Suprapubic skin (tissue), 4 donors: ENCODE data around the gene EFNA2. TPM values are rescaled to one million over a fixed set of nuclear protein-coding genes. Genes with fewer than 3 reads are reported as not detected.
"Not testable (repeated sequence)": the region's sequence is repeated elsewhere in the genome, so short reads cannot be mapped to it uniquely, and the experiment has no call there.

Experiments used
- DNase-seq, 2 donors: peaks; one replicate each; pipeline ENCODE4 v3.0.0-alpha.2; 2019; ENCODE audit warnings: low spot score in 2 of 2
- H3K27ac ChIP-seq: fragments of 200-600 bp; sonication (generic); one replicate; pipeline ENCODE4 v1.5.1; 2019
- H3K27me3 ChIP-seq: fragments of 200-600 bp; sonication (generic); one replicate; pipeline ENCODE4 v1.5.1; 2019
- H3K36me3 ChIP-seq: fragments of 200-600 bp; sonication (generic); one replicate; pipeline ENCODE4 v1.5.1; 2019
- H3K4me1 ChIP-seq: fragments of 200-600 bp; sonication (generic); one replicate; pipeline ENCODE4 v1.5.1; 2019
- H3K4me3 ChIP-seq: fragments of 200-600 bp; sonication (generic); one replicate; pipeline ENCODE4 v1.5.1; 2019; ENCODE audit warnings: mild to moderate bottlenecking
- H3K9me3 ChIP-seq: fragments of 200-600 bp; sonication (generic); one replicate; pipeline ENCODE4 v1.5.1; 2019
- EP300 ChIP-seq: sonication (generic); formaldehyde crosslinking; IDR thresholded peaks from one replicate; pipeline ENCODE4 v1.6.1; 2017; ENCODE audit warnings: antibody characterized with exemption
- POLR2A ChIP-seq, 2 donors: fragments of 450-650 bp; IDR thresholded peaks; one replicate each; pipeline ENCODE4 v1.6.1; 2017; ENCODE audit warnings: antibody characterized with exemption in 2 of 2, mild to moderate bottlenecking in 2 of 2, moderate library complexity in 2 of 2
- POLR2AphosphoS5 ChIP-seq, 3 donors: sonication (generic); formaldehyde crosslinking; IDR thresholded peaks; one replicate each; pipeline ENCODE4 v1.6.1; 2017; ENCODE audit warnings: antibody characterized with exemption in 3 of 3
- WGBS: methylation state at CpG from one replicate; pipeline ENCODE4 v1.1.5; 2018; 5-methylcytosine and 5-hydroxymethylcytosine counted together
- total RNA-seq, 4 donors: library from RNA; depleted of rRNA; stranded (reverse); fragments of >200 nt; gene quantifications; one replicate each; pipeline ENCODE4 v1.1.0, GENCODE V29; 2016
- TF ChIP-seq, protein P1 (sequence below), 2 donors: fragments of 200-600 bp in 1 of 2; fragments of 450-650 bp in 1 of 2; sonication (generic) in 1 of 2; IDR thresholded peaks; one replicate each; pipeline ENCODE4 v1.5.1; 2016 to 2019; ENCODE audit warnings: antibody characterized with exemption in 2 of 2, mild to moderate bottlenecking in 1 of 2, moderate library complexity in 1 of 2

EFNA2 gene
- total RNA-seq, 4 donors from 2014 or later, result not detected

DNA sequence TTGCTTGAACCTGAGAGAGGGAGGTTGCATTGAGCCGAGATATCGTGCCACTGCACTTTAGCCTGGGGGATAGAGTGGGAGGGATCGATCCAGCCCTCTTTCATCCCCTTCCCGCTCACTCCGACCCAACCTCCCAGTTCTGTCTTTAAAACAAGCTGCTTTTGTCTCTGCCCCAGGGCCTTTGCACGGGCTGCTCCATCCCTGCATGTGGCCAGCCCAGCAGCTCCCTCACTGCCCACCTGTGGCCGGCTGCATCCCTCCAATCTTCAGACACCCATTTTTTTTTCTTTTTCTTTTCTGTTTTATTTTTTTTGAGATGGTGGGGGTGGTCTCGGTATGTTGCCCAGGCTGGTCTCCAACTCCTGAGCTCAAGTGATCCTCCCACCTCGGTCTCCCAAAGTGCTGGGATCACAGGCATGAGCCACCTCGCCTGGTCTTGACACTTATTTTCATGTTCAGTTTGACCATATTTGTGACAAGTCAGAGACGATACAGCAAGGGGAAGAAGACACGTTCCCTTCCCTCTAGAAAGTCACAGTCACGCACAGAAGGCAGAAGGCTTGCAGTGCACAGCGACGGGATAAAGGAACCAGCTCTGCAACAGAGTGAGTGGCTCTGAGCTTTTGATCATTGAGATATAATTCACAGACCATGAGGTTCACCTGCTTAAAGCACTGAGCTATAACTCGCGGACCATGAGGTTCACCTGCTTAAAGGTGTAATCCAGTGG is 31.8 kb downstream of the EFNA2 start:
- TF ChIP-seq POLR2AphosphoS5 (IDR thresholded peaks at IDR 0.05) (no peak), POLR2A (IDR thresholded peaks at IDR 0.05) (no peak), EP300 (no peak)
- TF ChIP-seq, protein P1, sequence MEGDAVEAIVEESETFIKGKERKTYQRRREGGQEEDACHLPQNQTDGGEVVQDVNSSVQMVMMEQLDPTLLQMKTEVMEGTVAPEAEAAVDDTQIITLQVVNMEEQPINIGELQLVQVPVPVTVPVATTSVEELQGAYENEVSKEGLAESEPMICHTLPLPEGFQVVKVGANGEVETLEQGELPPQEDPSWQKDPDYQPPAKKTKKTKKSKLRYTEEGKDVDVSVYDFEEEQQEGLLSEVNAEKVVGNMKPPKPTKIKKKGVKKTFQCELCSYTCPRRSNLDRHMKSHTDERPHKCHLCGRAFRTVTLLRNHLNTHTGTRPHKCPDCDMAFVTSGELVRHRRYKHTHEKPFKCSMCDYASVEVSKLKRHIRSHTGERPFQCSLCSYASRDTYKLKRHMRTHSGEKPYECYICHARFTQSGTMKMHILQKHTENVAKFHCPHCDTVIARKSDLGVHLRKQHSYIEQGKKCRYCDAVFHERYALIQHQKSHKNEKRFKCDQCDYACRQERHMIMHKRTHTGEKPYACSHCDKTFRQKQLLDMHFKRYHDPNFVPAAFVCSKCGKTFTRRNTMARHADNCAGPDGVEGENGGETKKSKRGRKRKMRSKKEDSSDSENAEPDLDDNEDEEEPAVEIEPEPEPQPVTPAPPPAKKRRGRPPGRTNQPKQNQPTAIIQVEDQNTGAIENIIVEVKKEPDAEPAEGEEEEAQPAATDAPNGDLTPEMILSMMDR (IDR thresholded peaks at IDR 0.05), result no peak
- H3K9me3 ChIP-seq, result no peaks in the 10 kb centered on the region
- DNase-seq, result no peak
- 62% methylated on average over 17 of the region's 17 CpGs for whole genome bisulfite sequencing
- no peak overlapping the region for H3K4me3 ChIP-seq
- no peaks in the 10 kb centered on the region for H3K36me3 ChIP-seq
- no peak overlapping the region for H3K27ac ChIP-seq
- peaks cover 16% of the 10 kb centered on the region for H3K4me1 ChIP-seq
- H3K27me3 ChIP-seq, result peaks cover 73% of the 10 kb centered on the region

DNA sequence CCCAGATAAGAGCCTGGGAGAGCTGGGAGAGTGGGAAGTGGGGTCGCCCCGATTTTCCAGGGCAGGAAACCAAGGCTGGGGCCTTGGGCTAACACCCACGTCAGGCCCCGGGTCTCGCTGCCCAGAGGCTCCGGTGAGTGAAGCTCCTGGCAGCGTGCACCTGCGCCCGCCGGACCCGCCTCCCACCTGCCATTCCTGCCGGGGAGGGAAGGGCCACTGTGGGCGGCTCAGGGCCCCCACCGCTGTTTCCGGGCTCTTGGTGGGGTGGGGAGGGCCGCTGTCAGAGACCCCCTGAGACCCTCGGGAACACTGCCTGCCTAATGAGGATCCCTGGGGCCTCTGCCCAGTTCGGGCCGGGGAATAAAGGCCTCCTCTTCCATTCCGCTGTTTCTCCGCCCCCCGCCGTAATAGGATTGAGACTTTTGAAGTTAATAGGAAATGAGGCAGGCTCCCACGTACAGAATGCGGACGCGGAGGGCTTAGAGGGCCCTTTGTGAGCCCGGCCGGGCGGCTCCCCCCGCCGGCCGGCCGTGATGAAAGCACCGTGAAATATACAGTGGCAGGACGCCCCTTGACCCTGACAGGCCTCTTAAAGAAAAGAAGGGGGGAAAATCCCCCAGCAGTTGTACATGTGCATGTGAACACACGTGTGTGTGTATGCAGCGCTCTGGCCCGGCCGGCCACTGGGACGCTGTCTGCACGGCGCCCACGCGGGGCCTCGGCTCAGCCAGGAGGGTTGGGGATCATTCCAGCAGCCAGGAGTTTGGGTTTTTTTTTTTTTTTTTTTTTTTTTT is 33.2 kb downstream of the EFNA2 start:
- DNase-seq, result peak in 1 of 2 donors; percentile 78
- H3K9me3 ChIP-seq, result no peaks in the 10 kb centered on the region
- 52% methylated on average over 29 of the region's 46 CpGs for WGBS
- TF ChIP-seq POLR2AphosphoS5 (IDR thresholded peaks at IDR 0.05), result no peak
- no peak for TF ChIP-seq EP300
- TF ChIP-seq POLR2A (IDR thresholded peaks at IDR 0.05), result no peak
- TF ChIP-seq, protein P1 (IDR thresholded peaks at IDR 0.05), result no peak
- peaks cover 67% of the 10 kb centered on the region for H3K27me3 ChIP-seq
- H3K4me3 ChIP-seq, result no peak overlapping the region
- no peak overlapping the region for H3K27ac ChIP-seq
- H3K36me3 ChIP-seq, result no peaks in the 10 kb centered on the region
- peaks cover 9% of the 10 kb centered on the region for H3K4me1 ChIP-seq

DNA sequence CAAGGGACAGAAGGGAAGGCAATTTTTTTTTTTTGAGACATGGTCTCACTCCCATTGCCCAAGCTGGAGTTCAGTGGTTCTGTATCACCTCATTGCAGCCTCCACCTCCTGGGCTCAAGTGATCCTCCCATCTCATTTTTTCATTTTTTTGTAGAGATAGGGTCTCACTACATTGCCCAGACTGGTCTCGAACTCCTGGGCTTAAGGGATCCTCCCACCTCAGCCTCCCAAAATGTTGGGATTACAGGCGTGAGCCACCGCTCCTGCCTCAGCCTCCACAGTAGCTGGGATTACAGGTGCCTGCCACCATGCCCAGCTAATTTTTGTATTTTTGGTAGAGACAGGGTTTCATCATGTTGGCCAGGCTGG is 34.6 kb downstream of the EFNA2 start:
- not testable (repeated sequence) for H3K4me3 ChIP-seq, H3K36me3 ChIP-seq, H3K27ac ChIP-seq, H3K9me3 ChIP-seq, DNase-seq
- Histone ChIP-seq H3K27me3 (peaks cover 65% of the 10 kb centered on the region), H3K4me1 (peaks cover 19% of the 10 kb centered on the region)
- 92% methylated on average over 3 of the region's 3 CpGs for WGBS

DNA sequence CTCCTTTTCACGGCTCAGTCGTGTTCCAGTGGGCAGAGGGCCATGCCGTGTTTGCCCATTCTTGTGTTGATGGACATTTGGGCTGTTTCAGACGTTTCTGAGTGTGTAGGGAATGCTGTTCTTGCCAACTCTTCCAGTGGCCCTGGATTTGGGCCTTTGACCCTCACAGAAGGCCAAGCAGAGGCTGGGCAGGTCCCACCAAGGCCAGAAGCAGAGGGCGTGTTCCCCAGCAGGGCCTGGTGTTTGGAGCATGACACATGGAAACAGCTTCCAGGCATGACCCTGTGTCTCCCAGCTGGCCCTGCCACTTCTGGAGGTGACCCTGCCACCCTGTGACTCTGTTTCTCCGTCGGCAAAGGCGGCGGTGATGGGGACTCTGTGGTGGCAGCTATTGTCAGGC is 35.9 kb downstream of the EFNA2 start:
- no peaks in the 10 kb centered on the region for H3K9me3 ChIP-seq
- TF ChIP-seq, protein P1 (IDR thresholded peaks at IDR 0.05), result no peak
- H3K27me3 ChIP-seq, result peaks cover 52% of the 10 kb centered on the region
- DNase-seq, result no peak
- no peak overlapping the region for H3K27ac ChIP-seq
- H3K36me3 ChIP-seq, result no peaks in the 10 kb centered on the region
- no peak overlapping the region for H3K4me3 ChIP-seq
- H3K4me1 ChIP-seq, result peaks cover 10% of the 10 kb centered on the region
- WGBS, result 83% methylated on average over 1 of the region's 9 CpGs

DNA sequence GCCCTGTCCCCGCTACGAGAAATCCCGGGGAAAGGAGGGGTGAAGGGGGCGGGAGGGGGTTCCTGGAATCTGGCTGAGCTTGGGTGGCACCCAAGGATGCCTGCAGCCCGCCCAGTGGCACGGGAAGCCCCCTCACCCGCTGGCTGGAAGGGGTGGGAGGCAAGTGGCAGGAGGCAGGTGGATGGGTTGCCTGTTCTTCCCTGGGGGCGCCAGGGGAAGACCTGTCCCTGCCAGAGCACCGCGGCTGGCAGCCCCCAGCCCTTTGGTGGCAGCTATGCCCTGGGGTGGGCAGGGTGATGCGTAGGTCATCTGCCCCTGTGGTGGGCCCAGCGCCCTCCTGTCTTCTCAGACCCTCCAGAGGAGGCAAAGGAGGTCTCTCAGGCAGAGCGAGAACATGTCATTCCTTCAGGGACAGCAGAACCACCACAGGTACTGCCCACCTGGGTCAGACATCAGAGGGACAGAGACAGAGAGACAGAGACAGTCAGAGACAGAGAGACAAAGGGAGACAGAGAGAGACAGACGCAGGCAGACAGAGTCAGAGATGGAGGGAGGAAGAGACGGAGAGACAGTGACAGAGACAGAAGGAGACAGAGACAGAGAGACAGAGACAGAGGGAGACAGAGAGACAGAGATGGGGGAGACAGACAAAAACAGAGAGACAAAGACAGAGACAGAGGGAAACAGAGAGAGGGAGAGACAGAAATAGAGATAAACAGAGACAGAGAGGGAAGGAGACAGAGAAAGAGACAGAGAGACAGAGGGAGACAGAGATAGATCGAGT is 36.7 kb downstream of the EFNA2 start:
- Histone ChIP-seq H3K27ac (no peak overlapping the region), H3K4me1 (peaks cover 10% of the 10 kb centered on the region), H3K4me3 (no peak overlapping the region), H3K9me3 (no peaks in the 10 kb centered on the region), H3K27me3 (peaks cover 43% of the 10 kb centered on the region), H3K36me3 (no peaks in the 10 kb centered on the region)
- no peak for TF ChIP-seq EP300
- no peak for TF ChIP-seq POLR2AphosphoS5 (IDR thresholded peaks at IDR 0.05)
- TF ChIP-seq POLR2A (IDR thresholded peaks at IDR 0.05), result no peak
- TF ChIP-seq, protein P1 (IDR thresholded peaks at IDR 0.05), result no peak
- DNase-seq, result no peak
- 73% methylated on average over 15 of the region's 16 CpGs for WGBS
